ENCODE measurements around the gene AKR1C3. TPM values are rescaled to one million over a fixed set of nuclear protein-coding genes. Genes with fewer than 3 reads are reported as not detected.
"Not testable (repeated sequence)": the region's sequence is repeated elsewhere in the genome, so short reads cannot be mapped to it uniquely, and the experiment has no call there.

AKR1C3 gene
- total RNA-seq, 1 experiment from 2014 or later = 2.6 TPM

GRCh38 chr10:5102479-5102878 is 8.3 kb downstream of the AKR1C3 start:
- H3K4me3 ChIP-seq (ENCODE audit: insufficient read depth, low read depth, low read length); H3K36me3 ChIP-seq (replicated peaks; ENCODE audit: control insufficient read depth, insufficient read depth, low read length); DNase-seq; H3K27me3 ChIP-seq (ENCODE audit: control insufficient read depth, insufficient read depth, low read length): not testable (repeated sequence)

- H3K4me3 ChIP-seq (ENCODE audit: insufficient read depth, low read depth, low read length) = no peak overlapping the region
- H3K27me3 ChIP-seq (ENCODE audit: control insufficient read depth, insufficient read depth, low read length) = no peaks in the 10 kb centered on the region
- H3K36me3 ChIP-seq (replicated peaks; ENCODE audit: control insufficient read depth, insufficient read depth, low read length) = no peaks in the 10 kb centered on the region
- DNase-seq = no peak
These were observed 9.3 kb downstream of the AKR1C3 start for GRCh38 chr10:5103481-5103880.

DNA sequence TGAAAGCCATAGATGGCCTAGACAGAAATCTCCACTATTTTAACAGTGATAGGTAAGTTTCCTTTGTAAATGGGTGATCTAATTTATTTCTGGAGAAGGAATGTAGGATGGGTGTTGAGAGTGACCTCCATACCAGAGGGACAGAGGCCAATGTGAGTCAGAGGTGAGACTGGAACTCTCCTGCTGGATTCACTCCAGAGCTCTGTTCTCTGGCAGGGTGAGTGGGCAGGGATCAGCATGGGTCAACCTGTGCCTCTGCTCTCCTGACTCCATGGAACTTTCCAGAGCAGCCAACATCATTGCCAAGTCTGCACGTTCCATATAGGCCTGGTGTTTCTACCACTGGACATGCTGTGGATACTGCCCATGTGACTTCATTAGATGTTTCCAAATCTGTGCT is 11.4 kb downstream of the AKR1C3 start:
- Histone ChIP-seq H3K27me3 (ENCODE audit: control insufficient read depth, insufficient read depth, low read length) (no peaks in the 10 kb centered on the region), H3K36me3 (replicated peaks; ENCODE audit: control insufficient read depth, insufficient read depth, low read length) (no peaks in the 10 kb centered on the region), H3K4me3 (ENCODE audit: insufficient read depth, low read depth, low read length) (no peak overlapping the region)
- no peak for DNase-seq

DNA sequence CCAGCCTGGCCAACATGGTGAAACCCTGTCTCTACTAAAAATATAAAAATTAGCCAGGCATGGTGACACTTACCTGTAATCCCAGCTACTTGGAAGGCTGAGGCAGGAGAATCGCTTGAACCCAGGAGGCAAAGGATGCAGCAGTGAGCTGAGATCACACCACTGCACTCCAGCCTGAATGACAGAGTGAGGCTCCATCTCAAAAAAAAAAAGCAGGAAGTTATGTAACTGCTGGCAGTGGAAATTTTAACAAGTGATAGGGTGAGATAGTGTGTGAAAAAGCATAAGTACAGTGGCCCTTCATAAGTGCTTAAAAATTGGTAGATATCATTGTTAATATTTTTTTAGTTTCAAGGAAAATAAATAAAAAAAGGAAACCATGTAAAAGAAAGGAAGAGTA is 12.3 kb downstream of the AKR1C3 start:
- no peak overlapping the region for H3K4me3 ChIP-seq (ENCODE audit: insufficient read depth, low read depth, low read length)
- no peak for DNase-seq
- H3K27me3 ChIP-seq (ENCODE audit: control insufficient read depth, insufficient read depth, low read length) = no peaks in the 10 kb centered on the region
- no peaks in the 10 kb centered on the region for H3K36me3 ChIP-seq (replicated peaks; ENCODE audit: control insufficient read depth, insufficient read depth, low read length)

GRCh38 chr10:5107860-5108526 is 13.8 kb downstream of the AKR1C3 start:
- DNase-seq = no peak
- H3K27me3 ChIP-seq (ENCODE audit: control insufficient read depth, insufficient read depth, low read length) = no peaks in the 10 kb centered on the region
- H3K36me3 ChIP-seq (replicated peaks; ENCODE audit: control insufficient read depth, insufficient read depth, low read length) = no peaks in the 10 kb centered on the region
- H3K4me3 ChIP-seq (ENCODE audit: insufficient read depth, low read depth, low read length) = no peak overlapping the region

GRCh38 chr10:5108658-5109416 is 14.6 kb downstream of the AKR1C3 start:
- Histone ChIP-seq H3K27me3 (ENCODE audit: control insufficient read depth, insufficient read depth, low read length) (no peaks in the 10 kb centered on the region), H3K4me3 (ENCODE audit: insufficient read depth, low read depth, low read length) (no peak overlapping the region), H3K36me3 (replicated peaks; ENCODE audit: control insufficient read depth, insufficient read depth, low read length) (no peaks in the 10 kb centered on the region)
- DNase-seq = no peak

- not testable (repeated sequence) for H3K36me3 ChIP-seq (replicated peaks; ENCODE audit: control insufficient read depth, insufficient read depth, low read length); H3K27me3 ChIP-seq (ENCODE audit: control insufficient read depth, insufficient read depth, low read length); H3K4me3 ChIP-seq (ENCODE audit: insufficient read depth, low read depth, low read length); DNase-seq
These were observed 15.6 kb downstream of the AKR1C3 start for GRCh38 chr10:5109861-5110260.

DNA sequence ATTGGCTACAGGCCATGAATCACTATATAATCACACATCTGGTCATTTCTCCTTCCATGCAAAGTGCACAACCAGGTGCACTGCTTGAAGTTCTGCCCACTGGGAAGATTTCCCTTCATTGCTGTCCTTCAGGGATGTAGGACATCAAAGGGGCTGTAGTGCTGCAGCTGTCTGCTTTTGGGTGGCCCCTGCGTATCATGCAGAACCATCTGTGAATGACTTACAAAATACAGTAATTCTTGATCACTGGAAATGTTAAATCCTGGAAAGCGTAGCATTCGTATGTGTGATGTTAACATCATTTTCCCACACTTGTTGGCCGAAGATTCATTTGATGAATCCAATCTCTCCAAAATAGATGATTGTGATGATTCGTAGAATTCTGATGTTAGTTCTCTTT is 22.4 kb downstream of the AKR1C3 start:
- DNase-seq = no peak
- no peak overlapping the region for H3K4me3 ChIP-seq (ENCODE audit: insufficient read depth, low read depth, low read length)
- H3K27me3 ChIP-seq (ENCODE audit: control insufficient read depth, insufficient read depth, low read length) = no peaks in the 10 kb centered on the region

DNA sequence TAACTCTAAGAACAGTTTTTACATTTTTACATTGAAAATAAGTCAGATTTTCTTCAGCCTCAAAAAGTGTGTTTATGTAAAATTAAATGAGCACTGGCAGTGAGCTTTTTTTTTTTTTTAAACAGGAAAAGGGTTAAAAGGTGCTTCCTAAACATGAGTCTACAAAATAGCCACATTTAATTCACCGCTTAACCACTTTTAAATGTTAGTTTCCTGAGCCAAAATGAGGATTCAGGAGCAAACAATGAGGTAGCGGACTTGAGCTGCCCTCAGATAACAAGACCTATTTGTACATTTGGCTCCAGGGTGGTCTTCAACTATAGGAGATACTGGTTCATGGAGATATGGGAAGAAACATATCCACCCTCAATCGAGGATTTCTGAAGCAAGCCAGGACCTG is 22.8 kb downstream of the AKR1C3 start:
- no peaks in the 10 kb centered on the region for H3K27me3 ChIP-seq (ENCODE audit: control insufficient read depth, insufficient read depth, low read length)
- no peak overlapping the region for H3K4me3 ChIP-seq (ENCODE audit: insufficient read depth, low read depth, low read length)
- H3K36me3 ChIP-seq (replicated peaks; ENCODE audit: control insufficient read depth, insufficient read depth, low read length) = no peaks in the 10 kb centered on the region
- DNase-seq = no peak

More for the DNA sequence above, 22.4 kb downstream of the AKR1C3 start:
- H3K36me3 ChIP-seq (replicated peaks; ENCODE audit: control insufficient read depth, insufficient read depth, low read length) = no peaks in the 10 kb centered on the region

GRCh38 chr10:5119997-5120396 is 25.8 kb downstream of the AKR1C3 start:
- H3K36me3 ChIP-seq (replicated peaks; ENCODE audit: control insufficient read depth, insufficient read depth, low read length); H3K27me3 ChIP-seq (ENCODE audit: control insufficient read depth, insufficient read depth, low read length); DNase-seq; H3K4me3 ChIP-seq (ENCODE audit: insufficient read depth, low read depth, low read length): not testable (repeated sequence)

- DNase-seq = no peak
- Histone ChIP-seq H3K27me3 (ENCODE audit: control insufficient read depth, insufficient read depth, low read length) (no peaks in the 10 kb centered on the region), H3K4me3 (ENCODE audit: insufficient read depth, low read depth, low read length) (no peak overlapping the region), H3K36me3 (replicated peaks; ENCODE audit: control insufficient read depth, insufficient read depth, low read length) (no peaks in the 10 kb centered on the region)
These were observed 29.7 kb downstream of the AKR1C3 start for GRCh38 chr10:5123886-5124285.

- H3K36me3 ChIP-seq (replicated peaks; ENCODE audit: control insufficient read depth, insufficient read depth, low read length) = no peaks in the 10 kb centered on the region
- H3K27me3 ChIP-seq (ENCODE audit: control insufficient read depth, insufficient read depth, low read length) = no peaks in the 10 kb centered on the region
These were observed 31.3 kb downstream of the AKR1C3 start for GRCh38 chr10:5125315-5126044.

DNA sequence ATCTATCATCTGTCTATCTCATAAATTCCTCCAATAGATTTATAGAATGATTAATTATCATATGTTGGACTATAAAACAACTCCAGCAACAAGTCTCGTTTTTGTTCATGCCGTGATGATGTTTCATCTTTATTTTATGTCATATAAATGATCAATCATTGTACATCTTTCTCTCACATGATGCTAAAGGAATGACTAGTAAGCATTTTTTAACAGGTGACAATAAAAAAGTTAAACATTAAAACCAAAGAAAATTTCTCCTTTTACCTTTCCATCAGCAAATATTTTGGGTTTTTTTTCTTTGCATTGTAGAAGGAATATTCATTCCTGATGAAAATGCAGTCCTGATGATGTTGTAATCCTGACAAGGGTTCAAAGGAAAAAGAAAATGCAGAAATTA is 41.4 kb downstream of the AKR1C3 start:
- Histone ChIP-seq H3K4me3 (ENCODE audit: insufficient read depth, low read depth, low read length) (no peak overlapping the region), H3K27me3 (ENCODE audit: control insufficient read depth, insufficient read depth, low read length) (no peaks in the 10 kb centered on the region)
- DNase-seq = no peak

More at GRCh38 chr10:5125315-5126044, 31.3 kb downstream of the AKR1C3 start:
- no peak overlapping the region for H3K4me3 ChIP-seq (ENCODE audit: insufficient read depth, low read depth, low read length)
- no peak for DNase-seq

DNA sequence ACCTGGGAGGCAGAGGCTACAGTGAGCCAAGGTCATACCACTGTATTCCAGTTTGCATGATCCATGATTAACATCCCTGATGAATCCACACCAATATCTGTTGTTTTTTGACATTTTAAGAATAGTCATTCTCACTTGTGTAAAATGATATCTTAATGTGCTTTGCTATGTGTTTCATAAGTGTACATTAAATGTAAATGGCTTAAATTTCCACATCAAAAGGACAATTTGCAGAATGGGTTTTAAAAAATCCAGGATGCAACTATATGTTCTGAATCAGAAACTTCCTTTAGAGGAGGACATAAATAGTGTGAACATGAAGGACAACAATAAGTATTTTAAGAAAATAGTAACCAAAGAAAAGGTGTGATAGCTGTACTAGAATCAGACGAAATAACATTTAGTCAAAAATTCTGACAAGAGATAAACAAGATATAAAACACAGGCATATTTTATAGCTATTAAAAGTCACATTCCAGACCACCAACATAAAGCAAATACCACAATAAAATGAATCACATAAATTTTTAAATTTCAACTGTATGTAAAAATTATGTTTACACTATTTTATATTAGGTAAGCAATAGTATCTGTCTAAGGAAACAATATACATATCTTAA is 42.4 kb downstream of the AKR1C3 start:
- no peak for DNase-seq
- no peaks in the 10 kb centered on the region for H3K36me3 ChIP-seq (replicated peaks; ENCODE audit: control insufficient read depth, insufficient read depth, low read length)
- no peaks in the 10 kb centered on the region for H3K27me3 ChIP-seq (ENCODE audit: control insufficient read depth, insufficient read depth, low read length)

More for the DNA sequence above, 41.4 kb downstream of the AKR1C3 start:
- H3K36me3 ChIP-seq (replicated peaks; ENCODE audit: control insufficient read depth, insufficient read depth, low read length) = no peaks in the 10 kb centered on the region

More for the DNA sequence above, 42.4 kb downstream of the AKR1C3 start:
- H3K4me3 ChIP-seq (ENCODE audit: insufficient read depth, low read depth, low read length) = no peak overlapping the region
